WTC11 (cell line): ENCODE measurements around the gene HRCT1. TPM values are rescaled to one million over a fixed set of nuclear protein-coding genes. Genes with fewer than 3 reads are reported as not detected.

Source experiments
- ATAC-seq: fragments of 200-7000 bp; cut with Tn5 transposase; 2 replicates; pipeline ENCODE4 v1.10.0; 2021; ENCODE audit warnings: mild to moderate bottlenecking, moderate library complexity
- CTCF ChIA-PET: fragments of 300-600 bp; sonication (Branson Sonifier 250); formaldehyde crosslinking; loops from one replicate; lab custom pipeline; 2021; ENCODE audit warnings: antibody characterized with exemption; lab: Charles Lee
- POLR2A ChIA-PET: fragments of 350-600 bp; sonication (Branson Sonifier 250); formaldehyde crosslinking; loops from one replicate; lab custom pipeline; 2021; ENCODE audit warnings: antibody characterized with exemption; lab: Charles Lee
- DNase-seq: peaks from one replicate; pipeline ENCODE4 v3.0.0; 2021; ENCODE audit warnings: low spot score
- H3K27ac Mint-ChIP-seq: 2 replicates; pipeline ENCODE4 v1.8.0; 2021; ENCODE audit warnings: mixed read lengths
- H3K27me3 Mint-ChIP-seq: 2 replicates; pipeline ENCODE4 v1.8.0; 2021; ENCODE audit warnings: low read depth, mild to moderate bottlenecking, moderate library complexity, mixed read lengths
- H3K36me3 Mint-ChIP-seq: 2 replicates; pipeline ENCODE4 v1.8.0; 2021; ENCODE audit warnings: mixed read lengths
- H3K4me1 Mint-ChIP-seq: 2 replicates; pipeline ENCODE4 v1.8.0; 2022; ENCODE audit warnings: mixed read lengths
- H3K4me3 Mint-ChIP-seq: 2 replicates; pipeline ENCODE4 v1.8.0; 2021; ENCODE audit warnings: mild to moderate bottlenecking, moderate library complexity, mixed read lengths
- H3K9me3 Mint-ChIP-seq: 2 replicates; pipeline ENCODE4 v1.8.0; 2021; ENCODE audit warnings: mixed read lengths
- AR ChIP-seq: fragments of 250-450 bp; sonication (Bioruptor Pico); IDR thresholded peaks from 2 replicates; pipeline ENCODE4 v1.9.0; 2021; ENCODE audit warnings: mild to moderate bottlenecking
- ATF3 ChIP-seq: sonication (generic); formaldehyde crosslinking; conservative IDR thresholded peaks from 2 replicates; pipeline ENCODE4 v1.8.1; 2022; ENCODE audit warnings: mild to moderate bottlenecking, missing genetic modification reagents
- CDX4 ChIP-seq: fragments of 250-450 bp; sonication (Bioruptor Pico); IDR thresholded peaks from 2 replicates; pipeline ENCODE4 v1.9.0; 2021; ENCODE audit warnings: moderate library complexity, mild to moderate bottlenecking, inconsistent platforms, borderline replicate concordance
- E2F1 ChIP-seq: sonication (generic); formaldehyde crosslinking; IDR thresholded peaks from 2 replicates; pipeline ENCODE4 v1.8.0; 2022; ENCODE audit warnings: mild to moderate bottlenecking, missing genetic modification reagents
- E2F5 ChIP-seq: sonication (generic); formaldehyde crosslinking; IDR thresholded peaks from 2 replicates; pipeline ENCODE4 v1.8.1; 2022; ENCODE audit warnings: mild to moderate bottlenecking, moderate library complexity, missing genetic modification reagents
- FOXP1 ChIP-seq: sonication (generic); formaldehyde crosslinking; IDR thresholded peaks from 2 replicates; pipeline ENCODE4 v1.8.0; 2022; ENCODE audit warnings: missing genetic modification reagents, mild to moderate bottlenecking, moderate library complexity, borderline replicate concordance
- GABPB1 ChIP-seq: sonication (generic); formaldehyde crosslinking; IDR thresholded peaks from 2 replicates; pipeline ENCODE4 v1.8.1; 2023; ENCODE audit warnings: mild to moderate bottlenecking, missing genetic modification reagents
- JAZF1 ChIP-seq: fragments of 250-450 bp; sonication (Bioruptor Pico); IDR thresholded peaks from 2 replicates; pipeline ENCODE4 v1.9.0; 2021; ENCODE audit warnings: moderate library complexity, mild to moderate bottlenecking, inconsistent platforms
- JUN ChIP-seq: sonication (generic); formaldehyde crosslinking; IDR thresholded peaks from 2 replicates; pipeline ENCODE4 v1.8.0; 2023; ENCODE audit warnings: mild to moderate bottlenecking, missing genetic modification reagents
- MAX ChIP-seq: sonication (generic); formaldehyde crosslinking; IDR thresholded peaks from 2 replicates; pipeline ENCODE4 v1.8.0; 2022; ENCODE audit warnings: mild to moderate bottlenecking, missing genetic modification reagents
- NFYB ChIP-seq: sonication (generic); formaldehyde crosslinking; conservative IDR thresholded peaks from 2 replicates; pipeline ENCODE4 v1.8.0; 2022; ENCODE audit warnings: low read depth, missing genetic modification reagents
- RELA ChIP-seq: sonication (generic); formaldehyde crosslinking; IDR thresholded peaks from 2 replicates; pipeline ENCODE4 v1.8.1; 2022; ENCODE audit warnings: missing genetic modification reagents, mild to moderate bottlenecking, borderline replicate concordance
- SOX15 ChIP-seq: fragments of 250-450 bp; sonication (Bioruptor Pico); IDR thresholded peaks from 2 replicates; pipeline ENCODE4 v1.9.0; 2021; ENCODE audit warnings: mild to moderate bottlenecking
- SP1 ChIP-seq: sonication (generic); formaldehyde crosslinking; conservative IDR thresholded peaks from 2 replicates; pipeline ENCODE4 v1.8.1; 2022; ENCODE audit warnings: missing genetic modification reagents
- TP53 ChIP-seq: sonication (generic); formaldehyde crosslinking; IDR thresholded peaks from 2 replicates; pipeline ENCODE4 v1.8.1; 2023; ENCODE audit warnings: mild to moderate bottlenecking, missing genetic modification reagents
- USF1 ChIP-seq: sonication (generic); formaldehyde crosslinking; IDR thresholded peaks from 2 replicates; pipeline ENCODE4 v1.8.0; 2022; ENCODE audit warnings: mild to moderate bottlenecking, missing genetic modification reagents
- ZNF512 ChIP-seq: sonication (generic); formaldehyde crosslinking; IDR thresholded peaks from 2 replicates; pipeline ENCODE4 v1.8.1; 2022; ENCODE audit warnings: missing genetic modification reagents, borderline replicate concordance
- total RNA-seq: library from RNA; stranded (reverse); gene quantifications from 3 replicates; pipeline ENCODE4 v1.2.3, GENCODE V29; 2021

The HRCT1 gene
- total RNA-seq, 1 experiment from 2014 or later: not detected

GRCh38 chr9:35935261-35935660 lies 29.3 kb downstream of the HRCT1 start (continued):
- no peak for TF ChIP-seq FOXP1 (CRISPR knock-in tag)
- TF ChIP-seq E2F5 (CRISPR knock-in tag): no peak
- no peak for TF ChIP-seq E2F1 (CRISPR knock-in tag)
- no peak for TF ChIP-seq GABPB1 (CRISPR knock-in tag)

- no peak for DNase-seq
- H3K4me3 Mint-ChIP-seq: no peak overlapping the region
- ChIA-PET POLR2A (no interaction called here), CTCF (interaction anchor here (1.0 to 2.7 kb wide), 3 partner anchors 10 to 146 kb away, joined by 3 to 7 read pairs (median 4); no protein-coding TSS in a partner anchor)
- no peak overlapping the region for H3K27ac Mint-ChIP-seq
- no peak for ATAC-seq
- peaks cover 8% of the 10 kb centered on the region for H3K9me3 Mint-ChIP-seq
- H3K36me3 Mint-ChIP-seq: no peaks in the 10 kb centered on the region
- no peaks in the 10 kb centered on the region for H3K4me1 Mint-ChIP-seq
- peaks cover 22% of the 10 kb centered on the region for H3K27me3 Mint-ChIP-seq
- no peak for TF ChIP-seq USF1 (CRISPR knock-in tag)
- TF ChIP-seq TP53: no peak
- no peak for TF ChIP-seq JAZF1
Measured at GRCh38 chr9:35935755-35936509, 29.9 kb downstream of the HRCT1 start.

GRCh38 chr9:35937227-35937626 lies 31.2 kb downstream of the HRCT1 start:
- Mint-ChIP-seq H3K27ac (no peak overlapping the region), H3K4me3 (no peak overlapping the region), H3K4me1 (no peaks in the 10 kb centered on the region), H3K9me3 (peaks cover 8% of the 10 kb centered on the region), H3K36me3 (no peaks in the 10 kb centered on the region), H3K27me3 (peaks cover 35% of the 10 kb centered on the region)
- ATAC-seq (no peak), DNase-seq (no peak)
- no peak for TF ChIP-seq CDX4 (CRISPR knock-in tag)
- no peak for TF ChIP-seq AR (CRISPR knock-in tag)
- TF ChIP-seq FOXP1 (CRISPR knock-in tag): no peak
- no peak for TF ChIP-seq RELA (CRISPR knock-in tag)
- no peak for TF ChIP-seq NFYB (CRISPR knock-in tag)
- no peak for TF ChIP-seq SOX15 (CRISPR knock-in tag)
- no peak for TF ChIP-seq ZNF512
- TF ChIP-seq SP1 (CRISPR knock-in tag): no peak
- TF ChIP-seq MAX (CRISPR knock-in tag): no peak
- no peak for TF ChIP-seq JUN (CRISPR knock-in tag)
- no peak for TF ChIP-seq ATF3 (CRISPR knock-in tag)
- CTCF ChIA-PET: interaction anchor here (2.7 kb wide), 1 partner anchor 8 kb away, joined by 7 read pairs; no protein-coding TSS in a partner anchor
- POLR2A ChIA-PET: no interaction called here
